Neural progenitor cell (in vitro differentiated cells): Measurements from ENCODE around the gene LINGO1.

Experiments
- CTCF ChIP-seq: fragments of 200-600 bp; sonication (generic); IDR thresholded peaks from 2 replicates; pipeline ENCODE4 v1.5.1; 2017; ENCODE audit warnings: antibody characterized with exemption, mild to moderate bottlenecking
- EZH2 ChIP-seq: fragments of 200-600 bp; sonication (generic); IDR thresholded peaks from 2 replicates; pipeline ENCODE4 v1.6.1; 2017; ENCODE audit warnings: antibody characterized with exemption, mild to moderate bottlenecking, moderate library complexity
- EZH2phosphoT487 ChIP-seq: fragments of 200-600 bp; sonication (generic); IDR thresholded peaks from 2 replicates; pipeline ENCODE4 v1.6.1; 2017; ENCODE audit warnings: antibody characterized with exemption

GRCh38 chr15:77632534-77633133 lies at the start of gene LINGO1:
- TF ChIP-seq CTCF = no peak
- TF ChIP-seq EZH2 = no peak
- TF ChIP-seq EZH2phosphoT487 = no peak
